HCT116 (cell line): ENCODE data around the gene TMEM62. TPM values are rescaled to one million over a fixed set of nuclear protein-coding genes. Genes with fewer than 3 reads are reported as not detected.
A peak's percentile ranks its signal among the peaks of the same experiment; 100 is the strongest.

Experiments
- ATAC-seq: fragments of 200-7000 bp; cut with Tn5 transposase; 2 replicates; pipeline ENCODE4 v1.9.1; 2020; ENCODE audit warnings: mild to moderate bottlenecking, moderate library complexity
- BruUV-seq: library from RNA; stranded (reverse); fragments of 400-500 nt; replicated peaks from 2 replicates; lab custom pipeline; 2021; lab: Mats Ljungman, UMichigan
- CTCF ChIA-PET: fragments of 300-600 bp; sonication (Branson Sonifier 250); formaldehyde crosslinking; loops from one replicate; lab custom pipeline; 2021; ENCODE audit warnings: antibody characterized with exemption; lab: Charles Lee
- POLR2A ChIA-PET: fragments of 300-600, 350-600 bp; sonication (Branson Sonifier 250); formaldehyde crosslinking; loops from one replicate; lab custom pipeline; 2021; ENCODE audit warnings: antibody characterized with exemption; lab: Charles Lee
- RAD21 ChIA-PET, 2 experiments: fragments of 300-600 bp; sonication (Branson Sonifier 250); formaldehyde crosslinking; loops; one replicate each; lab custom pipeline; 2023; ENCODE audit warnings: low total read pairs in 2 of 2; ENCODE audit not compliant: uncharacterized antibody in 2 of 2, unreplicated experiment in 2 of 2, low non-redundant PET in 1 of 2; lab: Charles Lee
- DNase-seq: peaks from one replicate; pipeline ENCODE4 v3.0.0-alpha.2; 2010; ENCODE audit warnings: low read depth, low spot score
- H2AFZ ChIP-seq: fragments of 200-600 bp; shearing (Covaris generic), sonication (generic); 2 replicates; pipeline ENCODE4 v1.6.1; 2017; ENCODE audit warnings: low read depth, mixed run types, mixed read lengths, antibody characterized with exemption, low read length; ENCODE audit not compliant: poor library complexity, severe bottlenecking
- H3K27ac ChIP-seq: 2 replicates; pipeline ENCODE4 v1.5.1; 2012; ENCODE audit warnings: low read depth, low read length
- H3K27me3 ChIP-seq: fragments of 200-600 bp; sonication (generic); 2 replicates; pipeline ENCODE4 v1.6.1; 2016; ENCODE audit warnings: mixed run types, low read length, mixed read lengths; ENCODE audit not compliant: insufficient read depth
- H3K36me3 ChIP-seq, 2 experiments: fragments of 200-500 bp in 1 of 2; fragments of 200-600 bp in 1 of 2; sonication (Bioruptor generic) in 1 of 2; sonication (generic) in 1 of 2; 2 replicates each; pipeline versions ENCODE4 v1.5.1 to v1.6.1; 2014 to 2016; ENCODE audit warnings: low read length in 2 of 2, inconsistent platforms in 1 of 2, mixed read lengths in 1 of 2, mixed run types in 1 of 2; ENCODE audit not compliant: insufficient read depth in 2 of 2, control insufficient read depth in 1 of 2
- H3K4me1 ChIP-seq, 2 experiments: fragments of 200-600 bp in 1 of 2; sonication (generic) in 1 of 2; 2 replicates each; pipeline versions ENCODE4 v1.5.1 to v1.6.1; 2012 to 2017; ENCODE audit warnings: low read length in 2 of 2, inconsistent platforms in 1 of 2, mild to moderate bottlenecking in 1 of 2, mixed read lengths in 1 of 2, mixed run types in 1 of 2, moderate library complexity in 1 of 2; ENCODE audit not compliant: insufficient read depth in 2 of 2, control insufficient read depth in 1 of 2
- H3K4me2 ChIP-seq: fragments of 200-600 bp; sonication (generic); 2 replicates; pipeline ENCODE4 v1.6.1; 2017; ENCODE audit warnings: mixed run types, low read length, mixed read lengths
- H3K4me3 ChIP-seq, 2 experiments: fragments of 200-600 bp in 1 of 2; sonication (generic) in 1 of 2; replicated peaks in 1 of 2; 2 replicates each; pipeline ENCODE4 v1.5.1; 2011 to 2016; ENCODE audit warnings: low read length in 2 of 2, control low read depth in 1 of 2, low read depth in 1 of 2, mild to moderate bottlenecking in 1 of 2, mixed read lengths in 1 of 2, mixed run types in 1 of 2
- H3K79me2 ChIP-seq: fragments of 200-600 bp; sonication (generic); 2 replicates; pipeline ENCODE4 v1.6.1; 2017; ENCODE audit warnings: mild to moderate bottlenecking, mixed run types, low read length, moderate library complexity, mixed read lengths; ENCODE audit not compliant: insufficient read depth
- H3K9ac ChIP-seq: fragments of 200-600 bp; sonication (generic); 2 replicates; pipeline ENCODE4 v1.6.1; 2016; ENCODE audit warnings: low read length, mixed read lengths
- H3K9me2 ChIP-seq: fragments of 200-600 bp; sonication (generic), shearing (Covaris generic); 2 replicates; pipeline ENCODE4 v1.6.1; 2017; ENCODE audit warnings: mixed run types, mild to moderate bottlenecking, moderate library complexity; ENCODE audit not compliant: insufficient read depth
- H3K9me3 ChIP-seq, 2 experiments: fragments of 200-500 bp in 1 of 2; fragments of 200-600 bp in 1 of 2; sonication (Bioruptor generic) in 1 of 2; sonication (generic) in 1 of 2; 2 replicates each; pipeline ENCODE4 v1.6.1; 2014 to 2017; ENCODE audit warnings: low read length in 2 of 2, mixed read lengths in 2 of 2, inconsistent platforms in 1 of 2, low read depth in 1 of 2, mild to moderate bottlenecking in 1 of 2, mixed run types in 1 of 2, moderate library complexity in 1 of 2; ENCODE audit not compliant: control insufficient read depth in 1 of 2, insufficient read depth in 1 of 2
- H4K20me1 ChIP-seq: fragments of 200-600 bp; sonication (generic), shearing (Covaris generic); 2 replicates; pipeline ENCODE4 v1.6.1; 2017; ENCODE audit warnings: mixed run types, mild to moderate bottlenecking, moderate library complexity; ENCODE audit not compliant: insufficient read depth
- CBX3 ChIP-seq: IDR thresholded peaks from 2 replicates; pipeline ENCODE4 v1.6.1; 2012; ENCODE audit warnings: low read depth
- POLR2AphosphoS5 ChIP-seq: IDR thresholded peaks from 2 replicates; pipeline ENCODE4 v1.6.1; 2011; ENCODE audit warnings: mild to moderate bottlenecking, low read depth, low read length, moderate library complexity
- intact Hi-C: fragments of 100-400 bp; cut with micrococcal nuclease; formaldehyde crosslinking; loops from 2 replicates; pipeline ENCODE4 v1.10.0; 2022
- total RNA-seq: library from RNA; stranded (reverse); gene quantifications from one replicate; pipeline ENCODE4 v1.2.1, GENCODE V29; 2021; ENCODE audit not compliant: unreplicated experiment
- TF ChIP-seq, protein P1 (sequence below), 3 experiments: fragments of 200-600 bp in 1 of 3; sonication (generic) in 1 of 3; IDR thresholded peaks in 2 of 3; conservative IDR thresholded peaks in 1 of 3; 2 replicates each; pipeline ENCODE4 v1.5.1; 2012 to 2017; ENCODE audit warnings: low read depth in 2 of 3, low read length in 2 of 3, antibody characterized with exemption in 1 of 3, borderline replicate concordance in 1 of 3, control low read depth in 1 of 3, mild to moderate bottlenecking in 1 of 3, mixed read lengths in 1 of 3, mixed run types in 1 of 3, moderate library complexity in 1 of 3; ENCODE audit not compliant: insufficient read depth in 1 of 3

TMEM62 gene
- total RNA-seq, 1 experiment from 2014 or later = 8.8 TPM

DNA sequence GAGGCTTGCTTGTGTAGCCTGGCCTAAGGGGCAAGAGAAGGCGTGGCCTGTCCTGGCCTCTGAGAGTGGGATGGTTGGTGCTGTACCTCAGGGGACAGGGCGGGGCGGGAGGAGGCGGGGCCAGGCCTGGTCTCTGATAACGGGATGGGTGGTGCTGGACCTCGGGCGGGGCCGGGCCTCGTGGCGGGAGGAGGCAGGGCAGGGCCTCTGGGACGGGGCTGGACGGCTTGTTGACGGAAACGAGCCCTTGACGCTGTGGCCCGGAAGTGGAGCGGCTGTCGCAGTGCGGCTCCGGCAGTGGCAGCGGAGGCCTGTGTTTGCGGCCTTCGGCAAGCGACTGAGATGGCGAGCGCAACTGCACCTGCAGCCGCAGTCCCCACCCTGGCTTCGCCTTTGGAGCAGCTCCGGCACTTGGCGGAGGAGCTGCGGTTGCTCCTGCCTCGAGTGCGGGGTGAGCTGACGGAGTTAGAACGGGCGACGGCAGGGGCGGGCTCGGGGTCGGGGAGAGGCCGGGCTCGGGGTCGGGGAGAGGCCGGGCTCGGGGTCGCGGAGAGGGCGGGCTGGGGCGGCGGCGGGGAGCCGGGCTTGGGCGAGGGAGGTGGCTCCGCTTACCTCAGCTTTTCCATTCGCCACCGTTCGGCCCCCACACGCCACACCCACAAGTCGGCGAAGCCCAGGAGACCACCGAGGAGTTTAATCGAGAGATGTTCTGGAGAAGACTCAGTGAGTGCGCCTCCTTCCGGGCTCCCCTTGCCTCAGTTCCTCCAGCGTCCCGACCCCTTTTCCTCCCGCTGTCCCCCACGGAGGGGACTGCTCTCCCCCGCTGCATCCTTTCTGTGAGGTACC lies 52.0 kb downstream of the TMEM62 start, which contains the start of gene CCNDBP1 (continued):
- TF ChIP-seq, protein P1, sequence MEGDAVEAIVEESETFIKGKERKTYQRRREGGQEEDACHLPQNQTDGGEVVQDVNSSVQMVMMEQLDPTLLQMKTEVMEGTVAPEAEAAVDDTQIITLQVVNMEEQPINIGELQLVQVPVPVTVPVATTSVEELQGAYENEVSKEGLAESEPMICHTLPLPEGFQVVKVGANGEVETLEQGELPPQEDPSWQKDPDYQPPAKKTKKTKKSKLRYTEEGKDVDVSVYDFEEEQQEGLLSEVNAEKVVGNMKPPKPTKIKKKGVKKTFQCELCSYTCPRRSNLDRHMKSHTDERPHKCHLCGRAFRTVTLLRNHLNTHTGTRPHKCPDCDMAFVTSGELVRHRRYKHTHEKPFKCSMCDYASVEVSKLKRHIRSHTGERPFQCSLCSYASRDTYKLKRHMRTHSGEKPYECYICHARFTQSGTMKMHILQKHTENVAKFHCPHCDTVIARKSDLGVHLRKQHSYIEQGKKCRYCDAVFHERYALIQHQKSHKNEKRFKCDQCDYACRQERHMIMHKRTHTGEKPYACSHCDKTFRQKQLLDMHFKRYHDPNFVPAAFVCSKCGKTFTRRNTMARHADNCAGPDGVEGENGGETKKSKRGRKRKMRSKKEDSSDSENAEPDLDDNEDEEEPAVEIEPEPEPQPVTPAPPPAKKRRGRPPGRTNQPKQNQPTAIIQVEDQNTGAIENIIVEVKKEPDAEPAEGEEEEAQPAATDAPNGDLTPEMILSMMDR (IDR thresholded peaks at IDR 0.05 in 2 of 3, conservative IDR thresholded peaks at IDR 0.05 in 1 of 3; ENCODE audit: borderline replicate concordance in 1 of 3, insufficient read depth in 1 of 3, low read depth in 2 of 3, low read length in 2 of 3) = peak in 2 of 3 experiments; percentile 46 to 49; a peak in 4 of 6 replicates

DNA sequence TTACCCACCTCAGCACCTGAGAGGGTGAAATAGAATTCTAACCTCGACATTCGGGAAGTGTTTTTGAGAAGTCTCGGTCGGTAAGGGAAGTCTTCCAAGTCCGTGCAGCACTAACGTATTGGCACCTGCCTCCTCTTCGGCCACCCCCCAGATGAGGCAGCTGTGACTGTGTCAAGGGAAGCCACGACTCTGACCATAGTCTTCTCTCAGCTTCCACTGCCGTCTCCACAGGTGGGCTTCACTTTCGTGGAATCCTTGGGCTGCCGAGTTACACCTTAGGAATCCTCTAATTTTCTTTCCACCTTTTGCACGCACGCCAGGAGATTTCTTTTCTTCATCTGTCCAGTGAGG lies 52.6 kb downstream of the TMEM62 start:
- peak overlapping the region; percentile 54; the same call in 1 of the 2 replicates for H3K27ac ChIP-seq
- intact Hi-C loops = loop anchor here (5.0 kb wide), 2 partner anchors 54 to 96 kb away; partner anchors contain the start of gene TMEM62
- peak overlapping the region; percentile 92 for H3K4me2 ChIP-seq
- no peak overlapping the region for H2AFZ ChIP-seq
- H4K20me1 ChIP-seq = no peaks in the 10 kb centered on the region
- H3K9me2 ChIP-seq = no peaks in the 10 kb centered on the region
- H3K36me3 ChIP-seq = peaks cover 0 to 9% of the 10 kb centered on the region in 2 experiments; a peak in 2 of 4 replicates
- CTCF ChIA-PET = interaction anchor here (0.7 to 2.1 kb wide), 5 partner anchors 9 to 100 kb away, joined by 3 to 14 read pairs (median 4); no protein-coding TSS in a partner anchor
- peak overlapping the region; percentile 68 for H3K9ac ChIP-seq
- no peaks in the 10 kb centered on the region for H3K27me3 ChIP-seq
- TF ChIP-seq POLR2AphosphoS5 (no peak), CBX3 (no peak)
- H3K4me3 ChIP-seq = peak overlapping the region; percentile 75 to 82
- ATAC-seq (peak; percentile 6; the same call in 1 of the 2 replicates), DNase-seq (no peak)
- POLR2A ChIA-PET = no interaction called here
- RAD21 ChIA-PET = no interaction called here
- H3K79me2 ChIP-seq = no peaks in the 10 kb centered on the region; the same call in 1 of the 2 replicates
- no TSS peak for BruUV-seq
- peaks cover 10 to 19% of the 10 kb centered on the region in 2 experiments for H3K4me1 ChIP-seq
- H3K9me3 ChIP-seq = no peaks in the 10 kb centered on the region
